ENCODE data around the gene NEK8.
A peak's percentile ranks its signal among the peaks of the same experiment; 100 is the strongest.
"Not testable (repeated sequence)": the region's sequence is repeated elsewhere in the genome, so short reads cannot be mapped to it uniquely, and the experiment has no call there.

Gene NEK8

DNA sequence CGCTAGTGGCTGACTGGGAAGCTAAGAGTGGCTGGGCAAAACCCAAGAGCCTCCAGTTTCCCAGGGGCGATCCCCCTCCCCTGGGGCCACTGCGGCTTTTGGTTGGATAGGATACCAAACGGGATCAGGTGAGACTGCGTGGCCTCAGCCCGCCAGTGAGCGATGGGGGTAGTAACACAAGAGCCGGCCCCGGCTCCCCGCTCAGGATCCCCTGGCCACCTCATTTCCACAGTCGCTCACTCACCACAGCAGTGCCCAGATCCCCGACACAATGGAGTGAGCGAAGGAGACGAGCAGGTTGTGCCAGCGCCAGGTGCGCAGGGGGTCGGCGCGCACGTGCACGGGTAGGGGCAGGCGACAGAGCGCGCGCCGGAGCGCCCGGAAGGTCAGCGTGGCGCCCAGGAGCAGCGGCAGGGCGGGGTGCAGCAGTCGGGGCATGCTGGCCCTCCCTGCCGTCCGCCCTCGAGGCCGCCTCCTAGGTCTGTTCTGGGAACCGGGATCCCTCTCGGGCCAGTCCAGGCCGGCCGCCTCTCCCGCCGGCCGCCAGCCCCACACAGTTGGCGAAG lies 2.8 kb upstream of the NEK8 start:
- no peak for DNase-seq (ENCODE audit: low spot score)

- peak; percentile 74 for DNase-seq (ENCODE audit: low spot score)
Measured at GRCh38 chr17:28726226-28726626, 2.4 kb upstream of the NEK8 start, which contains the start of gene TLCD1. Gene TLCD1, minus strand, starts transcription at chr17:28726233. Its CDS starts 136 bp downstream, at chr17:28726097.

GRCh38 chr17:28726627-28727491 lies 1.7 kb upstream of the NEK8 start:
- peak; percentile 94 for DNase-seq (ENCODE audit: low spot score)

DNA sequence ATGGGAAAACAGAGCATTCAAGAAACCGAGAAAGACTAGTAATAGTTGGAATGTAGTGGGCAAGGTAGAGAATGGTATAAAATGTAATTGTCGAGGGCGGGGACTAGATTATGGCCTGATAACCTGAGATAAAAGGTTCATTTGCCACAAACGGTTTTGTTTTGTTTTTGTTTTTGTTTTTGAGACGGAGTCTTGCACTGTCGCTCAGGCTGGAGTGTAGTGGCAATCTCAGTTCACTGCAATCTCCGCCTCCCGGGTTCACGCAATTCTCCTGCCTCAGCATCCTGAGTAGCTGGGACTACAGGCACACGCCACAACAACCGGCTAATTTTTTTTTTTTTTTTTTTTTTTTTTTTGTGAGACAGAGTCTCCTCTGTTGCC lies 1.4 kb downstream of the NEK8 start:
- DNase-seq (ENCODE audit: low spot score), result no peak

- DNase-seq (ENCODE audit: low spot score), result no peak
Measured at GRCh38 chr17:28733346-28733745, 4.8 kb downstream of the NEK8 start.

GRCh38 chr17:28734712-28735241 lies 6.2 kb downstream of the NEK8 start:
- DNase-seq (ENCODE audit: low spot score), result no peak

DNA sequence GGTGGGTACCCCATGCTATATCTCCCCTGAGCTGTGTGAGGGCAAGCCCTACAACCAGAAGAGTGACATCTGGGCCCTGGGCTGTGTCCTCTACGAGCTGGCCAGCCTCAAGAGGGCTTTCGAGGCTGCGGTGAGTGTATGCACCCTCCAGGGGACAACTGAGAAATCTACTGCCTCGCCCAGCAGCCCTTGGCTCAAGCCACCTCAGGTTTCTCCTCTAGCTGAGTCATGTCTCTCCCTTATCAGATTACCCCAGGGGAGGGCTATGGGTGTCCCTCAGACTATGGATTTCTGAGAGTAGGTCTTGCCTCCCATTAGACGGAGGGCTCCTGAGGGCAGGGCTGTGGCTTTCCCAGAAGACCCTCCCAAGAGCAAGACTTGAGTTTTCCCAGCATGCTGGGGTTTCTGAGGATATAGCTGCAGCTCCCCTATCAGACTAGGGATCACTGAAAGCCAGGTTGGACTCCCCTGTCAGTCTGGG lies 6.7 kb downstream of the NEK8 start:
- peak; percentile 80 for DNase-seq (ENCODE audit: low spot score)

DNA sequence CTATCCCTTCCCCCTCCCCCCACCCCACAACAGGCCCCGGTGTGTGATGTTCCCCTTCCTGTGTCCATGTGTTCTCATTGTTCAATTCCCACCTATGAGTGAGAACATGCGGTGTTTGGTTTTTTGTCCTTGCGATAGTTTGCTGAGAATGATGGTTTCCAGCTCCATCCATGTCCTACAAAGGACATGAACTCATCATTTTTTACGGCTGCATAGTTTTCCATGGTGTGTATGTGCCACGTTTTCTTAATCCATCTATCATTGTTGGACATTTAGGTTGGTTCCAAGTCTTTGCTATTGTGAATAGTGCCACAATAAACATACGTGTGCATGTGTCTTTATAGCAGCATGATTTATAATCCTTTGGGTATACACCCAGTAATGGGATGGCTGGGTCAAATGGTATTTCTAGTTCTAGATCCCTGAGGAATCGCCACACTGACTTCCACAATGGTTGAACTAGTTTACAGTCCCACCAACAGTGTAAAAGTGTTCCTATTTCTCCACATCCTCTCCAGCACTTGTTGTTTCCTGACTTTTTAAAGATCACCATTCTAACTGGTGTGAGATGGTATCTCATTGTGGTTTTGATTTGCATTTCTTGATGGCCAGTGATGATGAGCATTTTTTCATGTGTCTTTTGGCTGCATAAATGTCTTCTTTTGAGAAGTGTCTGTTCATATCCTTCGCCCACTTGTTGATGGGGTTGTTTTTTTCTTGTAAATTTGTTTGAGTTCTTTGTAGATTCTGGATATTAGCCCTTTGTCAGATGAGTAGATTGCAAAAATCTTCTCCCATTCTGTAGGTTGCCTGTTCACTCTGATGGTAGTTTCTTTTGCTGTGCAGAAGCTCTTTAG lies 7.6 kb downstream of the NEK8 start:
- DNase-seq (ENCODE audit: low spot score), result not testable (repeated sequence)

GRCh38 chr17:28737316-28737715 lies 8.7 kb downstream of the NEK8 start:
- no peak for DNase-seq (ENCODE audit: low spot score)

DNA sequence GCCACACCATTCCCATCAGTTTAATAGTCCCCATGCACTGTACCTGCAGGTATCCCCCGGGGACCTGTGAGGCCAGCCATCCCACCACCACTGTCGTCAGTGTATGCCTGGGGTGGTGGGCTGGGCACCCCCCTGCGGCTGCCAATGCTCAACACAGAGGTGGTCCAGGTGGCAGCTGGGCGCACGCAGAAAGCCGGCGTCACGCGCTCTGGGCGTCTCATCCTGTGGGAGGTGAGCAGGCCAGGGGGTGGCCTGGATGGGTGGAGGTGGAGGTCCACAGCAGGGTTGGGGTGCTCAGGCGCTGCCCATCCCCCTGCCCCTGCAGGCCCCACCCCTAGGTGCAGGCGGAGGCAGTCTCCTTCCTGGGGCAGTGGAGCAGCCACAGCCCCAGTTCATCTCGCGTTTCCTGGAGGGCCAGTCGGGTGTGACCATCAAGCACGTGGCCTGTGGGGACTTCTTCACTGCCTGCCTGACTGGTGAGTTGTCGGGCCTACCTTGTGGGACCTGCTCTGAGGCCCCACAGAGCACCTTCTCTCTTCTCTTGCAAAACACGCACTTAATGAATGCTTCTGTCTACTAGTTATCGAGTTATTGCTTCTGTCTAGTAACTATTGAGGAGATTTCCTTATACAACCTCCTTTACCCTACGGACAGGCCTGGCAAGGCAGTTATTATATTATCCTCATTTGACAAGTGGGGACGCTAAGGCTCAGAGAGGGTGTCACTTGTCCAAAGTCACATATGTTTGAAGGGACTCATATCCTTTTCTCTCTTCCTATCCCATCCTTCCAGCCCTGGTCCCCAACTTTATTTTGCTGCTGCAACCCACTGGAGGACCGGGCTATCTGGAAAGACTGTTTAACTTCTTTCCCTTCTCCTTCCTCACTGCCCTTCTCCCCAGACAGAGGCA lies 9.4 kb downstream of the NEK8 start:
- DNase-seq (ENCODE audit: low spot score), result no peak

DNA sequence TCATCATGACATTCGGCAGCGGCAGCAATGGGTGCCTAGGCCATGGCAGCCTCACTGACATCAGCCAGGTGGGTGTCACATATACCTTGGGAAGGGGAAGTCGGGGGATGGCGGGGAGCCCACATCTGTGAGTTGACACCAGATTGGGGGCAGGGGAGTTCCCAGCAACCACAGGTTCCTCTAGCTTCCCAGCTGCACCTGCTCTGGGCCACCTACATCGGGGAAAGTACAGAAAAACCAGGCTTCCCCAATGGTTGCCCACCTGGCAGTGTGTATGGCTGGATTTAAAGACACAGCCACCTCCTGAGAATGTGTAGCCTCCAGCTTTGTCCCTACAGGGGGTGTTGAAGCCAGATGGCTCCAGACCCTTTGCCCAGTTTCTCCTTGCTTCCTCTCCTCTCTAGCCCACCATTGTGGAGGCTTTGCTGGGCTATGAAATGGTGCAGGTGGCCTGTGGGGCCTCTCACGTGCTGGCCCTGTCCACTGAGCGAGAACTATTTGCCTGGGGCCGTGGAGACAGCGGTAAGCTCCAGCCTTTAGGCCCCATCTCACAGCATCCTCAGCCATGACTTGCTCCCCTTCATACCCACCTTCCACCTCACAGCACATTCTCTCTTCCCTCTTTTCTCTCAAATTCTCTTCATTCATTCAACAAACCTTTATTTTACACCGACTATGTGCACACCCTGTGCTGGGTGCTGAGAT lies 10.2 kb downstream of the NEK8 start:
- no peak for DNase-seq (ENCODE audit: low spot score)

DNA sequence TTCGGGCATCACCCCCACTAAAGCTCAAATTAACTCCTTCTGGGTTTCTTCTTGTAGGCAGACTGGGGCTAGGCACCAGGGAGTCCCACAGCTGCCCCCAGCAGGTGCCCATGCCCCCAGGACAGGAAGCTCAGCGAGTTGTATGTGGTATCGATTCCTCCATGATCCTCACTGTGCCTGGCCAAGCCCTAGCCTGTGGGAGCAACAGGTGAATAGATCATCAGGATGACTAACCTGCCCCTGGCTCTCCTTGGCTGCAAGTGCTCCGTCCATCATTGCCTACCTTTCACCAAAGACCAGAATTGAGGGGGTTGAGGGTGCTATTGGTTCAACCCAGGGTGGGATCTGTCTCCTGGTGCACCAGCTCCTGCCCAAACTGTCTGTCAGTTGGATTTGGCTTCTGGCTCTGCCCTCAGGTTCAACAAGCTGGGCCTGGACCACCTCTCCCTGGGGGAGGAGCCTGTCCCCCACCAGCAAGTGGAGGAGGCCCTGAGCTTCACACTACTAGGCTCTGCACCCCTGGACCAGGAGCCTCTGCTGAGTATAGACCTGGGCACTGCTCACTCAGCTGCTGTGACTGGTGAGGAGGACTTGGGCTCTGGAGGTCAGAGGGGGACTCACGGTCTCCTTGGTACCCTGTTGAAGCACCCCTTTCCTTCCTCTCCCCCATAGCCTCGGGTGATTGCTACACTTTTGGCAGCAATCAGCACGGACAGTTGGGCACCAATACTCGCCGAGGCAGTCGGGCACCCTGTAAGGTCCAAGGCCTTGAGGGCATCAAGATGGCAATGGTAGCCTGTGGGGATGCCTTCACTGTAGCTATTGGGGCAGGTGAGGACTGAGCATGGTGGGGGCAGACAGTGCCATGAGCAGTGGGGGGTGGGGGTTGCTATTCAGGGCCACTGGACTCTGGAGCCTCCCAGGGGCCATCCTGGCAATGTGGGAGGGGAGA lies 12.1 kb downstream of the NEK8 start:
- DNase-seq (ENCODE audit: low spot score), result no peak

GRCh38 chr17:28741358-28742349 lies 13.1 kb downstream of the NEK8 start:
- no peak for DNase-seq (ENCODE audit: low spot score)

- DNase-seq (ENCODE audit: low spot score), result peak; percentile 77
Measured at GRCh38 chr17:28743243-28744103, 14.9 kb downstream of the NEK8 start, which contains the start of gene TRAF4. Gene TRAF4, plus strand, starts transcription at chr17:28744011. Its CDS starts 102 bp downstream, at chr17:28744113.

DNA sequence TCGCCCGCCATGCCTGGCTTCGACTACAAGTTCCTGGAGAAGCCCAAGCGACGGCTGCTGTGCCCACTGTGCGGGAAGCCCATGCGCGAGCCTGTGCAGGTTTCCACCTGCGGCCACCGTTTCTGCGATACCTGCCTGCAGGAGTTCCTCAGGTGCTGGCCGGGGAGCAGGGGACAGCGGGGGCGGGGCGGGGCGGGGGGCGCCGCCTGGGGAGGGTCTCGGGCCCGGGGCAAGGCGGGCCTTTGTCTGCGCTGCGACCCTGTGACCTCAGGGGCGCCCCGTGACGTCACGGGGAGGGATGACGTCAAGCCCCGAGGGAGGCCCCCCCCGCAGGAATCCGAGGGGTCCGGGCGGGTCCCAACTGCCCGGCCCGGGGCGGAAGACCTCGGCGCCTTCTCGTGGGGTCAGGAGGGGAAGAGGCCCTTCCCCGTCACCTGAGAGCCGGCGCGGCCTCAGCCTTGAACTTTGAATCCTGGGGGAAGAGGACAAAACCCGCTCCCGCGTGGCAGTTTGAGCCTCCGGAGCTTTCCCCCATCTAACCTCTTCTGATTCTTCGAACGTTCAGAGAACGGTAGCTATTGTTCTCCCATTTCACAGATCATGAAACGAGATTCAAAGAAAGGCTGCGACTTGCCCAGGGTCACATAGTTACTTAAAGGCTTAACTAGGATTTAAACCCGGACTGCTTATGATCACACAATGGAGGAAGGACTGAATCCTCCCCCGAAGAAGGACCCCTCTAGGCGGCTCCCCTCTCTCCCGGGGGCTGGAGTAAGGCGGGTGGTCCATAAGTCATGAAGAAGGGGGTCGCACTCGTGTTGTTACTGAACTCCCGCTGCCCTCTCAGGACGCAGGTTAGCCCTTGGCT lies 15.8 kb downstream of the NEK8 start:
- DNase-seq (ENCODE audit: low spot score), result peak; percentile 65

All from hematopoietic multipotent progenitor cell treated with erythropoietin and hydrocortisone succinate and interleukin-3 and kit ligand, for 17 days (in vitro differentiated cells).